ENCODE data around the gene SCYGR3. TPM values are rescaled to one million over a fixed set of nuclear protein-coding genes. Genes with fewer than 3 reads are reported as not detected.
A peak's percentile ranks its signal among the peaks of the same experiment; 100 is the strongest.

SCYGR3 gene
- total RNA-seq, 1 donor from 2014 or later: not detected

- H3K27me3 Mint-ChIP-seq (ENCODE audit: unreplicated experiment): no peaks in the 10 kb centered on the region
- TF ChIP-seq CTCF (IDR thresholded peaks at IDR 0.05; ENCODE audit: unreplicated experiment): no peak
- no peak overlapping the region for H3K4me3 Mint-ChIP-seq (ENCODE audit: unreplicated experiment)
- H3K9me3 Mint-ChIP-seq (ENCODE audit: unreplicated experiment): no peaks in the 10 kb centered on the region
- H3K4me1 Mint-ChIP-seq (ENCODE audit: unreplicated experiment): no peaks in the 10 kb centered on the region
- H3K36me3 Mint-ChIP-seq (ENCODE audit: low read depth, unreplicated experiment): no peaks in the 10 kb centered on the region
- no peak for DNase-seq (ENCODE audit: low spot score)
- no peak overlapping the region for H3K27ac Mint-ChIP-seq (ENCODE audit: unreplicated experiment)
These were observed 40.8 kb upstream of the SCYGR3 start for GRCh38 chr2:227655454-227655853.

GRCh38 chr2:227654426-227654825, 39.8 kb upstream of the SCYGR3 start:
- Mint-ChIP-seq H3K4me1 (ENCODE audit: unreplicated experiment) (no peaks in the 10 kb centered on the region), H3K36me3 (ENCODE audit: low read depth, unreplicated experiment) (no peaks in the 10 kb centered on the region), H3K27ac (ENCODE audit: unreplicated experiment) (no peak overlapping the region), H3K4me3 (ENCODE audit: unreplicated experiment) (no peak overlapping the region), H3K9me3 (ENCODE audit: unreplicated experiment) (no peaks in the 10 kb centered on the region), H3K27me3 (ENCODE audit: unreplicated experiment) (no peaks in the 10 kb centered on the region)
- no peak for DNase-seq (ENCODE audit: low spot score)
- TF ChIP-seq CTCF (IDR thresholded peaks at IDR 0.05; ENCODE audit: unreplicated experiment): no peak

GRCh38 chr2:227653419-227653818, 38.8 kb upstream of the SCYGR3 start:
- no peaks in the 10 kb centered on the region for H3K4me1 Mint-ChIP-seq (ENCODE audit: unreplicated experiment)
- no peaks in the 10 kb centered on the region for H3K27me3 Mint-ChIP-seq (ENCODE audit: unreplicated experiment)
- H3K9me3 Mint-ChIP-seq (ENCODE audit: unreplicated experiment): no peaks in the 10 kb centered on the region
- H3K4me3 Mint-ChIP-seq (ENCODE audit: unreplicated experiment): no peak overlapping the region
- H3K36me3 Mint-ChIP-seq (ENCODE audit: low read depth, unreplicated experiment): no peaks in the 10 kb centered on the region
- DNase-seq (ENCODE audit: low spot score): no peak
- no peak overlapping the region for H3K27ac Mint-ChIP-seq (ENCODE audit: unreplicated experiment)
- TF ChIP-seq CTCF (IDR thresholded peaks at IDR 0.05; ENCODE audit: unreplicated experiment): no peak

GRCh38 chr2:227643990-227644551, 29.4 kb upstream of the SCYGR3 start:
- no peak for TF ChIP-seq CTCF (IDR thresholded peaks at IDR 0.05; ENCODE audit: unreplicated experiment)
- DNase-seq (ENCODE audit: low spot score): no peak
- H3K4me3 Mint-ChIP-seq (ENCODE audit: unreplicated experiment): no peak overlapping the region
- H3K36me3 Mint-ChIP-seq (ENCODE audit: low read depth, unreplicated experiment): no peaks in the 10 kb centered on the region
- no peak overlapping the region for H3K27ac Mint-ChIP-seq (ENCODE audit: unreplicated experiment)
- H3K9me3 Mint-ChIP-seq (ENCODE audit: unreplicated experiment): no peaks in the 10 kb centered on the region
- H3K4me1 Mint-ChIP-seq (ENCODE audit: unreplicated experiment): peaks cover 17% of the 10 kb centered on the region
- no peaks in the 10 kb centered on the region for H3K27me3 Mint-ChIP-seq (ENCODE audit: unreplicated experiment)

- DNase-seq (ENCODE audit: low spot score): peak; percentile 11
- no peak for TF ChIP-seq CTCF (IDR thresholded peaks at IDR 0.05; ENCODE audit: unreplicated experiment)
- H3K4me1 Mint-ChIP-seq (ENCODE audit: unreplicated experiment): peaks cover 17% of the 10 kb centered on the region
- peak overlapping the region; percentile 48 for H3K27ac Mint-ChIP-seq (ENCODE audit: unreplicated experiment)
- H3K27me3 Mint-ChIP-seq (ENCODE audit: unreplicated experiment): no peaks in the 10 kb centered on the region
- no peaks in the 10 kb centered on the region for H3K36me3 Mint-ChIP-seq (ENCODE audit: low read depth, unreplicated experiment)
- H3K4me3 Mint-ChIP-seq (ENCODE audit: unreplicated experiment): no peak overlapping the region
- H3K9me3 Mint-ChIP-seq (ENCODE audit: unreplicated experiment): no peaks in the 10 kb centered on the region
These were observed 28.0 kb upstream of the SCYGR3 start for GRCh38 chr2:227642656-227643055.

Measured in endothelial cell (in vitro differentiated cells).